ENCODE data around the gene GZMB.

- TF ChIP-seq ATRX (CRISPR knock-in tag; IDR thresholded peaks at IDR 0.05; ENCODE audit: borderline replicate concordance) (no peak), ZBTB2 (CRISPR knock-in tag; IDR thresholded peaks at IDR 0.05; ENCODE audit: low read depth) (no peak), ZNF549 (CRISPR knock-in tag; IDR thresholded peaks at IDR 0.05) (no peak)
Measured at GRCh38 chr14:24607081-24607480, 26.9 kb downstream of the GZMB start.
